ENCODE measurements around the gene STUM. TPM values are rescaled to one million over a fixed set of nuclear protein-coding genes. Genes with fewer than 3 reads are reported as not detected.

Gene STUM
- total and polyA plus RNA-seq, 2 donors (not counting 1 experiment from before 2014, with no cell fraction given) = 0.01 TPM; not detected in 1

DNA sequence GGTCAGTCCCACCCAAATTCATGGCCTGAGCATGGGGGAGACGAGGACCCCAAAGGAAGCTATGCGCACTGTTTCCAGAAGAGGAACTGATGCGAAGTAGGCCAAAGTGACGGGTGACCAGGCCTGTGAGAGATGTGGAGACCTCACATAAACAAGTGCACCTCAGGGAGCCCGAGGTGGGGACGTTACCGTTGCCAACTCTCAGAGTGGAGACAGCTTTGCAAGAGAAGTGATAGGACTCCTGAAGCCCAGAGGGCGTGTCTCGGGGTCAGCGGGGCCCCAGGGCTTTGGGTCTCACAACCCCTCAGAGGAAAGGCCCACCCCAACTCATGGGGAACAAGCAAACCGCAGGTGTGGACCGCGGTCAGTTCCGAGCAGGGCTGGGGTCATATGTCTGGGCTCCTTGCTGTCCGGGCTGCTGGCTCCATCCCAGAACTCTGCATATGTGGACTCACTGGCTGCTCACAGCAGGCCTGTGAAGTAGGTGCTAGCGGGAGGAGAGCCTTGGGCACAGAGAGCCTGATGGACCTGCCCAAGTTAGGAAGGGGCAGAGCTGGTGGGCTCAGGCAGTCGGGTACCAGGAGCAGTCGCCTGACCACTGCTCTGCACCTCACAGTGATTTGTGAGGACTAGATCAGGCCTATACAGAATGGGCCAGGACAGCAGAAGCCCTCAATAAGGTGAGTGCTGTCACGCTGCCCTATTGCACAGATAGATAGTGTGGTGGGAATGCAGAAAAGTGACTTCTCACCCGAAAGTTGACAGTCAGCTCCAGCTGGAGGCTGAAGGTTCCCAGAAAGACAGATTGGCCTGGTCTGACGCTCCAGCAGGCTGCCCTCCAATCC, 26.2 kb downstream of the STUM start:
- no peaks in the 10 kb centered on the region for H3K79me2 ChIP-seq (ENCODE audit: control insufficient read depth, insufficient read depth, low read length)
- TF ChIP-seq EZH2 (IDR thresholded peaks at IDR 0.05; ENCODE audit: low read length, missing control alignments) (no peak), CTCF (conservative IDR thresholded peaks at IDR 0.05 in 1 of 2, IDR thresholded peaks at IDR 0.05 in 1 of 2; ENCODE audit: low read depth in 1 of 2, low read length in 2 of 2) (no peak)
- H3K27me3 ChIP-seq (ENCODE audit: control insufficient read depth, insufficient read depth, low read length) = peaks cover 3% of the 10 kb centered on the region
- H3K27ac ChIP-seq (ENCODE audit: insufficient read depth, low read length) = no peak overlapping the region
- no peaks in the 10 kb centered on the region for H4K20me1 ChIP-seq (ENCODE audit: control insufficient read depth, extremely low read depth, insufficient read depth, low read length)
- no peak overlapping the region for H3K9ac ChIP-seq (ENCODE audit: insufficient read depth, low read length)
- H3K4me3 ChIP-seq (replicated peaks in 1 of 4; ENCODE audit: control extremely low read depth in 1 of 4, insufficient read depth in 1 of 4, low read depth in 3 of 4, low read length in 4 of 4) = no peak overlapping the region
- no peak overlapping the region for H3K4me2 ChIP-seq (ENCODE audit: extremely low read depth, insufficient read depth, low read length)
- H3K9me3 ChIP-seq (ENCODE audit: control insufficient read depth, insufficient read depth, low read depth, low read length) = no peaks in the 10 kb centered on the region
- no peak for DNase-seq (ENCODE audit: low read depth in 2 of 2)
- H3K4me1 ChIP-seq (ENCODE audit: control insufficient read depth, extremely low read depth, insufficient read depth, low read length) = no peaks in the 10 kb centered on the region
- H3K36me3 ChIP-seq (ENCODE audit: control insufficient read depth, insufficient read depth, low read length) = no peaks in the 10 kb centered on the region
- no peak overlapping the region for H2AFZ ChIP-seq (ENCODE audit: low read length)

- Histone ChIP-seq H2AFZ (ENCODE audit: low read length) (no peak overlapping the region), H3K36me3 (ENCODE audit: control insufficient read depth, insufficient read depth, low read length) (no peaks in the 10 kb centered on the region), H3K4me3 (replicated peaks in 1 of 4; ENCODE audit: control extremely low read depth in 1 of 4, insufficient read depth in 1 of 4, low read depth in 3 of 4, low read length in 4 of 4) (no peak overlapping the region), H3K4me1 (ENCODE audit: control insufficient read depth, extremely low read depth, insufficient read depth, low read length) (no peaks in the 10 kb centered on the region), H3K27me3 (ENCODE audit: control insufficient read depth, insufficient read depth, low read length) (peaks cover 3% of the 10 kb centered on the region), H4K20me1 (ENCODE audit: control insufficient read depth, extremely low read depth, insufficient read depth, low read length) (no peaks in the 10 kb centered on the region), H3K9me3 (ENCODE audit: control insufficient read depth, insufficient read depth, low read depth, low read length) (no peaks in the 10 kb centered on the region), H3K4me2 (ENCODE audit: extremely low read depth, insufficient read depth, low read length) (no peak overlapping the region), H3K9ac (ENCODE audit: insufficient read depth, low read length) (no peak overlapping the region), H3K27ac (ENCODE audit: insufficient read depth, low read length) (no peak overlapping the region), H3K79me2 (ENCODE audit: control insufficient read depth, insufficient read depth, low read length) (no peaks in the 10 kb centered on the region)
- DNase-seq (ENCODE audit: low read depth in 2 of 2) = no peak
- TF ChIP-seq CTCF (conservative IDR thresholded peaks at IDR 0.05 in 1 of 2, IDR thresholded peaks at IDR 0.05 in 1 of 2; ENCODE audit: low read depth in 1 of 2, low read length in 2 of 2) (no peak), EZH2 (IDR thresholded peaks at IDR 0.05; ENCODE audit: low read length, missing control alignments) (no peak)
Observed at GRCh38 chr1:226575436-226575720, 26.8 kb downstream of the STUM start.

DNA sequence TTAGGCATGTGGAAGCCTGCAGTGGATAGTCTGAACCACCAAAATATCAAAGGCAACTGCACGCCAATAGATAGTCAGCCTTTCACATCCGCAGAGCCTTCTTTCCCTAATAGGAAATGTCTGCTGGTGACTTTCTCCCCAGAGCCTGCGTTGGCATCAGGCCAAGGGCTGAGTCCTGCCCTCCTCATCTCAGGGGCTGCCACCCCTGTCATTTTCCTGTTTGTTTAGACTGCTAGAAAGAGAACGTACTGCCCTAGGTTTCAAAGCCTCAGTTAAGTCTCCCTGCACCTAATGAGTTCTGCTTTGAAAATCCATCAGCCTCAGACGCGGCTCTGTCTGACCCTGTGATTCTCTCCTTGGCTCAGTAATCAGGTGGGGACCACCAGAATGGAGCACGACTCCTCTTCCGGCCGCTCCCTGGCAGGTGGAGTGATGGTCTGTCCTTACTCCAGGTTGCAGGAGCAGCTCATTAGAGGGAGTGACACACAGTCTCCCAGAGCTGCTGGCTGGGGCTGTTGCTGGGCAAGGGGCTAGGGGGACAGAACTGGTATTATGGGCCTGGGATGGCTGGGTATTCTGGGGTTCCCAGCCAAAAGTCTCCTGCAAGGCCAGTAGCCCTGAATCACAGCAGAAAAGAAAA, 27.3 kb downstream of the STUM start:
- no peak overlapping the region for H3K4me3 ChIP-seq (replicated peaks in 1 of 4; ENCODE audit: control extremely low read depth in 1 of 4, insufficient read depth in 1 of 4, low read depth in 3 of 4, low read length in 4 of 4)
- no peak overlapping the region for H3K4me2 ChIP-seq (ENCODE audit: extremely low read depth, insufficient read depth, low read length)
- H3K27me3 ChIP-seq (ENCODE audit: control insufficient read depth, insufficient read depth, low read length) = peaks cover 3% of the 10 kb centered on the region
- no peaks in the 10 kb centered on the region for H3K9me3 ChIP-seq (ENCODE audit: control insufficient read depth, insufficient read depth, low read depth, low read length)
- H2AFZ ChIP-seq (ENCODE audit: low read length) = no peak overlapping the region
- no peaks in the 10 kb centered on the region for H3K4me1 ChIP-seq (ENCODE audit: control insufficient read depth, extremely low read depth, insufficient read depth, low read length)
- no peak overlapping the region for H3K27ac ChIP-seq (ENCODE audit: insufficient read depth, low read length)
- TF ChIP-seq CTCF (conservative IDR thresholded peaks at IDR 0.05 in 1 of 2, IDR thresholded peaks at IDR 0.05 in 1 of 2; ENCODE audit: low read depth in 1 of 2, low read length in 2 of 2) (no peak), EZH2 (IDR thresholded peaks at IDR 0.05; ENCODE audit: low read length, missing control alignments) (no peak)
- DNase-seq (ENCODE audit: low read depth in 2 of 2) = no peak
- no peak overlapping the region for H3K9ac ChIP-seq (ENCODE audit: insufficient read depth, low read length)
- H3K79me2 ChIP-seq (ENCODE audit: control insufficient read depth, insufficient read depth, low read length) = no peaks in the 10 kb centered on the region
- H3K36me3 ChIP-seq (ENCODE audit: control insufficient read depth, insufficient read depth, low read length) = no peaks in the 10 kb centered on the region
- no peaks in the 10 kb centered on the region for H4K20me1 ChIP-seq (ENCODE audit: control insufficient read depth, extremely low read depth, insufficient read depth, low read length)

All from fibroblast of lung (primary cell).